Colonic mucosa (tissue), 4 donors: ENCODE measurements around the gene KCNE4. TPM values are rescaled to one million over a fixed set of nuclear protein-coding genes. Genes with fewer than 3 reads are reported as not detected.

Source experiments
- DNase-seq: peaks from one replicate; pipeline ENCODE4 v3.0.0-alpha.2; 2020
- H3K27ac ChIP-seq: fragments of 200-600 bp; one replicate; pipeline ENCODE4 v1.8.0; 2021
- H3K27me3 ChIP-seq: fragments of 200-600 bp; one replicate; pipeline ENCODE4 v1.8.0; 2021
- H3K36me3 ChIP-seq: fragments of 200-600 bp; one replicate; pipeline ENCODE4 v1.8.0; 2021
- H3K4me1 ChIP-seq: fragments of 200-600 bp; one replicate; pipeline ENCODE4 v1.8.0; 2021; ENCODE audit warnings: mild to moderate bottlenecking
- H3K4me3 ChIP-seq: fragments of 200-600 bp; one replicate; pipeline ENCODE4 v1.8.0; 2021
- H3K9ac ChIP-seq, 2 donors: one replicate each; pipeline ENCODE4 v1.7.0; 2013; ENCODE audit warnings: control low read depth in 2 of 2, low read depth in 2 of 2, low read length in 2 of 2
- H3K9me3 ChIP-seq: fragments of 200-600 bp; one replicate; pipeline ENCODE4 v1.8.0; 2021
- CTCF ChIP-seq: fragments of 200-600 bp; IDR thresholded peaks from one replicate; pipeline ENCODE4 v1.8.0; 2022; ENCODE audit warnings: antibody characterized with exemption, mild to moderate bottlenecking
- intact Hi-C: fragments of 100-400 bp; cut with DNase I; formaldehyde crosslinking; loops from one replicate; pipeline ENCODE4 v1.14.1; 2022
- total RNA-seq, 2 donors: library from RNA; stranded (reverse); fragmentation: NEBNext Ultra II Directional in 1 of 2; extraction: Animal tissue kit (Norgen Biotek cat#: 25700) in 1 of 2; gene quantifications; one replicate each; pipeline ENCODE4 v1.2.1, GENCODE V29; 2021
- donor health status: healthy.
- donor health status: DM: no; HTN: no; CAD: no.
- donor health status: DM: no; HTN: no; CAD: no.

KCNE4 gene
- total RNA-seq, 2 donors from 2014 or later, result 0.42 to 2.1 TPM

DNA sequence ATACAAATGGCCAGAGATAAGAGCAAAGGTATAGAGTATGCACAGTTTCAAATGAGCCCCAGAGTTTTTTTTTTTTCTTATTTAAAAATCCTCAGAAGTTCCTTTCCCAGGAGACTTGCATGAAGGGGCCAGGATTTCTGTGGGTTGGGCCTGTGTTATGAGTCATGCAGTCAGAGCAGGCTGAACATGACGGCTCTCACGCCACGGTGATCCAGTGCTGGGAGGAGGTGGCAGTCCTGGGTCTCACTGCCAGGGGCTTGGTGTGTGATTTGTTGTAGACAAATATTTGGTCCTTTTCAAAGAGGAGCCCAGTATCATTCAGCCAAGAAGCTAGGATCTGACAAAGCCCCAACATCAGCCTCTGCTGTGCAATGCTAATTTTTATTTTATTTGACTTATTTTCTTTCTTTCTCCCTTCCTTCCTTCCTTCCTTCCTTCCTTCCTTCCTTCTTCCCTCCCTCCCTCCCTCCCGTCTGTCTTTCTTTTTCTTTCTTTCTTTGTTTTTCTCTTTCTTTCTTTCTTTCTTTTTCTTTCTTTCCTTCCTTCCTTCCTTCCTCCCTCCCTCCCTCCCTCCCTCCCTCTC lies 10.4 kb upstream of the KCNE4 start:
- Histone ChIP-seq H3K27ac (no peak overlapping the region), H3K4me1 (no peaks in the 10 kb centered on the region), H3K9ac (no peak overlapping the region), H3K9me3 (no peaks in the 10 kb centered on the region), H3K36me3 (no peaks in the 10 kb centered on the region), H3K4me3 (no peak overlapping the region), H3K27me3 (no peaks in the 10 kb centered on the region)
- TF ChIP-seq CTCF, result no peak
- peak; percentile 60 for DNase-seq
- intact Hi-C loops, result no loop called here

DNA sequence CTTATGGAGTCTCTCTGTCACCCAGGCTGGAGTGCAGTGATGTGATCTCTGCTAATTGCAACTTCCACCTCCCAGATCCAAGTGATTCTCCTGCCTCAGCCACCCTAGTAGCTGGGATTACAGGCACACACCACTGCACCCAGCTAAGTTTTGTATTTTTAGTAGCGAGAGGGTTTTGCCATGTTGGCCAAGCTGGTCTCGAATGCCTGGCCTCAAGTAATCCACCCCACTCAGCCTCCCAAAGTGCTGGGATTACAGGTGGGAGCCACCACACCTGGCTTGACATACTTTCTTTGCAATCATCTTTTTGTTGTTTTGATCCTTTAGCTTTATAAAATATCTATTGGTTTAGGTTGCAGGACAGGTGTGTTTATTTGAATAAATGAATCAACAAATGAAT lies 9.7 kb upstream of the KCNE4 start:
- Histone ChIP-seq H3K9me3 (no peaks in the 10 kb centered on the region), H3K27ac (no peak overlapping the region), H3K4me1 (no peaks in the 10 kb centered on the region), H3K27me3 (no peaks in the 10 kb centered on the region), H3K36me3 (no peaks in the 10 kb centered on the region), H3K4me3 (no peak overlapping the region), H3K9ac (no peak overlapping the region)
- DNase-seq, result no peak
- intact Hi-C loops, result no loop called here
- TF ChIP-seq CTCF, result no peak

DNA sequence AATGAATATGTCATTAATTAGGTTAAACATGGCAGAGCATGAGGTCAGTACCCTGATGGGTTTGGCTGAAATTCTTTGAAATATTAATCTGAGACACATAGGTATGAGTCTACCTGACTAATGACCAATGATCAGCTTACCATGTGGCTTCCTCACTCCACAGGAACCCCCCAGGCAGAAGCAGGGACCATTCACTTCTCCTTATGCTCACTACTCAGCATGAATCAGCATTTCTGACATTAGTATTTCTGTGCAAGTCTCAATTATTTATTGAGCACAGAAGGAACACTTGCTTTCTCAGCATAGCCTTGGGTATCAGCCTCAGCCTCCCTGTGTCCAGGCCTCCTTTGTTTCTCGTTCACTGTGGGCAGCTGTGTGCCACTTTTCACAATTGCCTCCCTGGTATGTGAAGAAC lies 9.3 kb upstream of the KCNE4 start:
- intact Hi-C loops, result no loop called here
- H3K27ac ChIP-seq, result no peak overlapping the region
- no peak for DNase-seq

DNA sequence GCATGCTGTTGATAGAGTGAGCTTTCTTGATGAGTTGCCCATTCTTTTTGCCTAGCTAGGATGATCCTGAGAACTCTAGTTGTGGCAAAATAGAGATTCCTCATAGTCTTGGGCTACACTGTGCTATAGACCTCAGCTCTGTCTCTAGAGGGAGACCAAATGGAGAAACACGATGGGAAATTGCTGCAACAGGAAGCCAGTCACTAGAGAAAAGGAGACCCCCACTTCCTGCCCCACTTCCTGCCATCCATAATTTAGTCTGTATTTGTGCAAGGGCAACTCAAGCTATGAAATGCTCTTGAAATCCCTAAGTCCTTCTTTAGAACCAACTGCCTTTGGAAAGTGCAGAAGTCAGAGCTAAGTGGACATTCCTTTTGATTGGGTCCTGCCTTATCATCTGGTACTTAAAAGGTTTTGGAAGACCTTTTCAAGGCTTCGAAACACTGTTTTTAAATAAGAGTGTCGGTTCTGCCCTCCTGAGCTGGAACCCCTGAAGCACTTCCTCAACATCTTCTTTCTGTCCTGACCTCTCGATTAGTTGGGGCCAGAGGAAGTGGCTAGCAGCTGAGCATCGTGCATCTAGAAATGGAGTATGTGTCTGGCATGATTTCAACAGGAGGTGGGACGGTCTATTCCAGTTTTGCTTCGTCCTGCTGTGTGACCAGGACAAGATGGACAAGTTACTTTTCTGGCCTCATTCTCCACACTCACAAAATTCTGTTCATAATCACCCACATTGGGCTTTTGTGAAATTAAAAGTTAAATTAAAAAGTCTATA lies 8.6 kb upstream of the KCNE4 start:
- H3K4me3 ChIP-seq, result no peak overlapping the region
- intact Hi-C loops, result no loop called here
- no peaks in the 10 kb centered on the region for H3K36me3 ChIP-seq
- no peak overlapping the region for H3K9ac ChIP-seq
- no peaks in the 10 kb centered on the region for H3K9me3 ChIP-seq
- TF ChIP-seq CTCF, result no peak
- no peaks in the 10 kb centered on the region for H3K27me3 ChIP-seq
- H3K27ac ChIP-seq, result no peak overlapping the region
- DNase-seq, result no peak
- H3K4me1 ChIP-seq, result no peaks in the 10 kb centered on the region

More for the DNA sequence above, 9.3 kb upstream of the KCNE4 start:
- no peak overlapping the region for H3K9ac ChIP-seq
- no peak for TF ChIP-seq CTCF
- H3K4me3 ChIP-seq, result no peak overlapping the region
- H3K4me1 ChIP-seq, result no peaks in the 10 kb centered on the region
- no peaks in the 10 kb centered on the region for H3K27me3 ChIP-seq
- no peaks in the 10 kb centered on the region for H3K36me3 ChIP-seq
- H3K9me3 ChIP-seq, result no peaks in the 10 kb centered on the region

DNA sequence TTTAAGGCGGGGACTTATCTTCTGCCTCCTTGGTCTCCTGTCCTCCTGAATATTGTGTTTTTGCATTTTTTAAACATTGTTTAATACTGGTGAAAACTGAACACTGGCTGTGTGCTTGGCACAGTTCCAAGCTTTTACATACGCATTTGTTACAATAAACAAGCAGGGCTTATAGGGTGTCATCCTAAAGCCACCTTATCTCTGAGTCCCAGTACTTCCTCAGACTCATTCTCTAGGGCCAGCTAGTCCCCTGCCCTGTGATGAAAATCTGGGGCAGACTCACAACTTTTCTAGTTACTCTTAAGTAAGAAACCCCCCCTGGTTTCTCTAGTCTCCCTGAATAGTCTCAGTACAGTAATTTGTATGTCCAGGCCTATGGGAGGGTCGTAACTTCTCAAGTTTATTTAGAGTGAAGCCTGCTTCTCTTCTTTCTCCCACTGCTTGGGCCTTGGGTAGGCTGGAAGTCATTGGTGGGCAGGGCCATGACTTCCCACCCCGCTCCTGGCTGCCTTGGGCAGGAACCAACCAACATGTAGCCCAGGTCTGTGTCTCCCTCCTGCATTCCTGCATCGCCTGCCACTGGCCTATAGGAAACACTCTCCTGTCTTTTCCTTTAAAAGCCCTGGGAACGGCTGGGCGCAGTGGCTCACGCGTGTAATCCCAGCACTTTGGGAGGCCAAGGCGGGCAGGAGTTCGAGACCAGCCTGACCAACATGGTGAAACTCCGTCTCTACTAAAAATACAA lies 7.7 kb upstream of the KCNE4 start:
- no peaks in the 10 kb centered on the region for H3K36me3 ChIP-seq
- H3K27me3 ChIP-seq, result no peaks in the 10 kb centered on the region
- DNase-seq, result no peak
- intact Hi-C loops, result no loop called here
- no peak overlapping the region for H3K27ac ChIP-seq
- no peak for TF ChIP-seq CTCF
- H3K9ac ChIP-seq, result no peak overlapping the region
- no peak overlapping the region for H3K4me3 ChIP-seq
- H3K9me3 ChIP-seq, result no peaks in the 10 kb centered on the region
- H3K4me1 ChIP-seq, result no peaks in the 10 kb centered on the region
